HG03095 (cell line): ENCODE results near the gene ARL9.
"Not testable (repeated sequence)": the region's sequence is repeated elsewhere in the genome, so short reads cannot be mapped to it uniquely, and the experiment has no call there.

Experiments
- ATAC-seq: cut with Tn5 transposase; IDR thresholded peaks from one replicate; pipeline ENCODE4 v1.9.1; 2021; ENCODE audit warnings: moderate library complexity; ENCODE audit not compliant: unreplicated experiment

The ARL9 gene, protein sequence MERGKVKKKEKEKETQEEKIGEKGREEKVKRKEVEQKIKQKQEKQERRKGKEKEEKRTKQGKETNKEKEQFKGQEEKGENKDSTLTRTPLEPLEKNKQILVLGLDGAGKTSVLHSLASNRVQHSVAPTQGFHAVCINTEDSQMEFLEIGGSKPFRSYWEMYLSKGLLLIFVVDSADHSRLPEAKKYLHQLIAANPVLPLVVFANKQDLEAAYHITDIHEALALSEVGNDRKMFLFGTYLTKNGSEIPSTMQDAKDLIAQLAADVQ

DNA sequence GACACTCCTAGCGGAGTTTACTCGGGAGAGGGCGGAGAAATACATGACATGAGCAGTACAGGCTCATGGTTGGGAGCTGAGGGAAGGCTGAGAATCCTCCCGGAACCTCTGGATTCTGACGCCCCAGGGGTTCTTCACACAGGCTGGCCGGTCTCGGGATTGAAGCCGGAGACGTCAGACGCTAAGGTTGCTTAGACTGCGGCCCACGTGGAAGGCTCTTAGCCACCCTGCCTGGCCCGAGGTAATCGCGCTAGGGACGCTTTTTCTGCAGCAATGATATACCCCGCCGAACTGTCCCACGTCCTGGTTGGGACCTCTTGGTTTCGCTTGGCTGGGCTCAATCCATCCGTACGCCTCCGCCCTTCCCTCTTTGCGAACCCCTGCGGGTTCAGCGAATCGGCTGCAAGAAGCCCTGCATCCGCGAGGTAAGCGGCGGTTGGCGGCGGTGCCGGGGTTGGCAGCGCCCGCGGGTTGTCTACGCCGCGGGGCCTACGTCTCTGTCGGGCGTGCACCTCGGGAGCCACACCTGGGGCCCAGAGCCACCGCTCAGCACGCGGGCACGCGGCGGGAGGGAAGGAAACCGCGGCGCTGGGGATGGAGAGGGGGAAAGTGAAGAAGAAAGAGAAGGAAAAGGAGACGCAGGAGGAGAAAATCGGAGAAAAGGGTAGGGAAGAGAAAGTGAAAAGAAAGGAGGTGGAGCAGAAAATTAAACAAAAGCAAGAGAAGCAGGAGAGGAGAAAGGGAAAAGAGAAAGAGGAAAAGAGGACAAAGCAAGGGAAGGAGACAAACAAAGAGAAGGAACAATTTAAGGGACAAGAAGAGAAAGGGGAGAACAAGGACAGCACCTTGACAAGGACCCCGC lies at the start of gene ARL9:
ARL9 (plus strand) TSS at position 523 of the 862 bp plus-strand sequence; CDS start at position 595, 72 bp downstream.
- peak; percentile 61 for ATAC-seq

DNA sequence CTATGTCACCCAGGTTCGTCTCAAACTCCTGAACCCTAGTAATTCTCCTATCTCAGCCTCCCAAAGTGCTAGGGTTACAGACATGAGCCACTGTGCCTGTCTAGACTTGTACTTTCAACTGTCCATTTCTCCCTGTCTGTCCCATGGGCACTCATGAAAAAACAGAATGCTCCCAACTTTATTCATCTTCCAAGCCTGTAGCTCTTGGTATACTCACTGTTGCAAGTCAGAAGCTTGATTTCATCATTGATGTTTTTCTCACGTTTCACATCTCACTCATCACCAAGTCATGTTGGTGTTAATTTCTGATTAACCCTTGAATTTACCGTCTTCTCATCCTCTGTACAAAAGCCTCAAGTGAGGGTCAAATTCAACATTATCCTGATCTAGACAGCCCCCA lies 45.5 kb upstream of the ARL9 start:
- no peak for ATAC-seq

DNA sequence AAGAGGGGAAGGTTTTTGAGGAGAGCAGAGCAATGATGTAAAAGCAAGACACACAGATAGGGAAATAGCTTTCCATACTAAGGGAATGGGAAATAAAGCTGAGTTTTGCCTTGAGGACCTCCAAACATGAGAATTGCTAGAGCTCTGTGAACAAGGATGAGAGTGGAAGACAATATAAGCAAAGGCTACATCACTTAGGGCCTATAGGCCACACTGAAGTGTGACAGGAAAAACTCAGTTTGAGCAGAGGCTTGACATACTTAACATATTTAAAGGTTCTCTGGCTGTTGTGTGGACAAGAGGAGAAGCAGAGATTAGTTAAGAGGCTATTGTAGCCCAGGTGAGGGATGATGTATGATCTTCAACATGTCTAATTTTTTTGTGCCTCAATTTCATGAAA lies 43.4 kb upstream of the ARL9 start:
- ATAC-seq, result no peak

DNA sequence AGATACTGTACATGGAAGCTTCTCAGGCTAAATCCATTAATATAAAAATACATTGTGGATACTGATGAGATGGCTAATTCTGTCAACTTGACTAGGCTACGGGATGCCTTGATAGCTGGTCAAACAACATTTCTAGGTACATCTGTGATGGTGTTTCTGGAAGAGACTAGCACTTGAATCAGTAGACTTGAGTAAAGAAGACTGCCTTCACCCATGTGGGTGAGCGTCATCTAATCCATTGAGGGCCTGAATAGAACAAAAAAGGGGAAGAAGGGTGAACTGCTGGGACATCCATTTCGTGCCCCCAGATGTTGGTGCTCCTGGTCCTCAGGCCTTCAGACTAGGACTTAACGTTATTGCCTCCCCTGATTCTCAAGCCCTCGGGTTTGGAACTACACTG lies 41.9 kb upstream of the ARL9 start:
- ATAC-seq, result no peak

DNA sequence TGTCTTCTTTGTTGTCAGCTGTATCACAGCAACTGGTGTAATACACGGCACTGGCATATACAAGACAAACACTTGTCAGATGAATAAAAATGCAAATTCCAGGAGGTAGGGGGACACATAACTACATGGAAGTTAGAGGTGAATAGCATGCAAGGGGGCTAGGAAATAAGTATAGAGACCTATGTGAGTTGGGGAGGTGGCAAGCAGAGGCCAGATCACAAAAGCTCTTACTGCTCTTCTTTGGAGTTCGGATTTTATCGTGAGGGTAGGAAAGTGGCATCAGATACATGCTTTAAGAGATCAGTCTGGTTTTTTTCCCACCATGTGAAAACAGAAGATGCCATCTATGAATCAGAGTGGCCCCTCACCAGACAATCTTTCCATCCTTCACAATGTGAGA lies 41.0 kb upstream of the ARL9 start:
- no peak for ATAC-seq

DNA sequence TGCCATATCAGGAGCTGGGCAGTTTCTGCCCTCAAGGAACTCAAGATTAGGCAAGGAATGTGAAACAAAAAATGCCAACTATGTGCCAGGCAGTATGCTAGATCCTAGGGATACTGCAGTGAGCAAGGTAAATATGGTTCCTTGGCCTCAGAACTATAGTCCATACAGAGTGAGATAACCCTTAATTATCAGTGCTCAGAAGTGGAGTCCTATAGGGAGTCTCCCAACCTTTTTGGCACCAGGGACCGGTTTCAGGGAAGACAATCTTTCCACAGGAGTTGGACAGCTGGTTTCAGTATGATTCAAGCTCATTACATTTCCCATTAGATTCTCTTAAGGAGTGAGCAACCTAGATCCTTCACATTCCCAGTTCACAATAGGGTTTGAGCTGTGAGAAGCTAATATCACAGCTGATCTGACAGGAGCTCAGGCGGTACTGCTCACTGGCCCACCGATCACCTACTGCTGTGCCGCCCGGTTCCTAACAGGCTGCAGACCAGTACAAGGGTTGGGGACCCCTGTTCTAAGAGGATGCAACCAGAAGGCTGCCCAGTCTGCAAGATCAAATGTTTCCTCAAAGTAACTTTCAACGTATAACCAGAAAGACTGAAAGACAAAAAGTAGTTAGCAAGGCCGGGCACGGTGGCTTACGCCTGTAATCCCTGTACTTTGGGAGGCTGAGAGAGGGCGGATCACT lies 39.8 kb upstream of the ARL9 start:
- no peak for ATAC-seq

DNA sequence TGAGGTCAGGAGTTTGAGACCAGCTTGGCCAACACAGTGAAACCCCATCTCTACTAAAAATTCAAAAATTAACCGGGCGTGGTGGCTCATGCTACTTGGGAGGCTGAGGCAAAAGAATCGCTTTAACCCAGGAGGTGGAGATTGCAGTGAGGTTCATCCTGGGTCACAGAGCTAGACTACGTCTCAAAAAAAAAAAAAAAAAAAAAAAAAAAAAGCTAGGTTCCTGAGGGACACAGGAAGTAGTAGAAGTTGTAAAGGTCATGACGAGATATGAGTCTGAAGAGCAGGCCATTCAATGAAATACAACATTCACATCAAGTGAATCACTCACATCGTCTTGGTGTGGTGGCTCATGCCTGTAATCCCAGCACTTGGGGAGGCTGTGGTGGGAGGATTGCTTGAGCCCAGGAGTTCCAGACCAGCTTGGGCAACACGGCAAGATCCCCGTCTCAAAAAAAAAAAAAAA lies 39.3 kb upstream of the ARL9 start:
- ATAC-seq, result not testable (repeated sequence)

DNA sequence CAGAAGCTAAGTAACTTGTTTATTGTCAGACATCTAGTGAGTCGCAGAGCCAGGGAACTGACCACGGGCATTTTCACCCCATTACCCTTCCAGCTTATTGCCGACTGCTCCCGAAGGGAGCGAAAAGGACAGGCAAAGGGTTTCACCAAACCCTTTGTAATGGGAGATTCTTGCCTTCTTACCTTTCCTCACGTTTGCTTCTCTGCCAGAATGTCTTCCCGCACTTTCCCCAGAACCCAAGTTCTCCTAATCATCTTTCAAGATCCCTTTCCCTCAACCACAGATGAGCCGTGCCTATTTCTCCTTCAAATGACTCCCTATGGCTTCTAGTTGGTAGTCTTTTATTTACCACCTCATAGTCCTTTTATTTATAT lies 38.7 kb upstream of the ARL9 start:
- no peak for ATAC-seq

DNA sequence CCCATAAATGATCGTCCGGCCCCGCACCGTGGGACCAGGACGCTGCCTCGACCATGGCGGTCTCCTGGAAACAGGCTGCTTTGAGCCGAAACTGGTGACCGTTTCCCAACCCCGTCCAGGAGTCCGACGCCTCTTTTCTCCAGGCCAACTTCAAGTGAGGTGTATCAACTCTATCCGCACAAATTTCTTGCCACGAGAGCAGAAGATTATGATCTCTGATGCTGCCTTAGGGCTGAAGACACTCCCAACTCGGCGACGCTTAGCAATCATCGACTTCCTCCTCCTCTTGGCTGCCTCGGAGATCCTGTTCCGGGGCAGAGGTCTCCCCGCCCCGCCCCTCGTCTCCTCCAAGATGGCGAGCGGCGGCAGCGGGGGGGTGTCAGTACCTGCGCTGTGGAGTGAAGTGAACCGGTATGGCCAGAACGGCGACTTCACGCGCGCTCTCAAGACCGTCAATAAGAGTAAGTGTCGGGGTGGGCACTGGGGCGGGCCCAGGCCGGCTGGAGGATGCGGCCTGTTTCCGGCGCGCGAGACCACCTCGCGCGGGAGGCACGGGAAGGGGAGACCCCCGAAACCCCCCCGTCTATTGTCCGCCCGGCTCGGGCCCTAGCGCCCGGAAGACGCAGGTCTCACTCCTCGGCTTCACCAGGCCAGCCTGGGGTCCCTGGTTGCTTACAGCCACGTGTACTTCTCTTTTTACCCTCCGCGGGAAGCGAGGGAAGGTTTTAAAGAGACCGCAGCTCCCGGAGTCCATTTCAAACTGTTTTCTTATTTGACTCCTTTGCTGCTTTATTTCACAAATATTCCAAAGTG lies 38.1 kb upstream of the ARL9 start, which contains the start of gene SRP72:
SRP72 (plus strand) TSS at position 334 of the 813 bp plus-strand sequence; CDS start at position 353, 19 bp downstream.
- ATAC-seq, result peak; percentile 92

DNA sequence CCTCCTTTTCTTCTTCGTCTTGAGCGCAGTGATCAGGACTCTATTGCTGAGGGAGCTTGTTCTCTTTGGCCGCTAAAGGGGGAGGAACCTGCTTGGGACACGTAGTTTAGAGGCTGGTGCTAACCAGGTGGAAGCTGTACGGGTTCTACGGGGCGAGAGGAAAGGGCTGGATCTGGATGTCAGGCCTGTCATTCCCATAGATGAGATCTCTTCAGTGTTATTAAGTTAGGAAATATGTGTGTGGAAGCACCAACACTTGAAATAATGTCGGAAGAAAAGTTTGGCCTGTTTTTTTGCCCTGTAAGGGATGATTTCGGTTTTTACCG lies 37.5 kb upstream of the ARL9 start:
- peak; percentile 46 for ATAC-seq

DNA sequence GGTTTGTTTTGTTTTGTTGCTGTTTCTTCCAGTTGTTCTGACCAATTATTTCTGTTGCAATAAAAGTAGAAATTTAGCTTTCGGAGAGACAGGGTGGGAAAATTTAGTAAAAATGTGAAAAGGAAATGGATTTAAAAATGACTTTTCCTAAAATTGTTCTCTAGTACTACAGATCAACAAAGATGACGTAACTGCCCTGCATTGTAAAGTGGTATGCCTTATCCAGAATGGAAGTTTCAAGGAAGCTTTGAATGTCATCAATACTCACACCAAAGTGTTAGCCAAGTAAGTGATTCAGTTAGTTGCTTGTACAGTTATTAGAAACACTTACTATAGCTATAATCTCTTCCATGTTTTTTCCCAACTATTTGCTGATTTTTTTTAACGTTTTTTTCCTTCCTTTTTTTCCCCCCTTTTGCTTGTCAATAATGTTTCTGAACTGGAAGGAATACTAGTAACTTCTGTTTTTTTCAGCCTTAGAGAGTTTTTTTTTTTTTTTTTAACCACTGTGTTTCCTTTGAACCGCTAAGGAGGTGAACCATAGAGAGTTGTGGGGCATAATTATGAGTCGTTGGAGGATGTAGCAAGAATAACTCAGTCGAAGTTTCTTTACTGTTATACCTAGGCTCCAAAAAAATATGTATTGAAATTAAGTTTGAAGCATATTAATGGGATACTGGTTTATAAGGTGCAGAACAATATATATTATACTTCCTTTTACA lies 35.9 kb upstream of the ARL9 start:
- no peak for ATAC-seq

DNA sequence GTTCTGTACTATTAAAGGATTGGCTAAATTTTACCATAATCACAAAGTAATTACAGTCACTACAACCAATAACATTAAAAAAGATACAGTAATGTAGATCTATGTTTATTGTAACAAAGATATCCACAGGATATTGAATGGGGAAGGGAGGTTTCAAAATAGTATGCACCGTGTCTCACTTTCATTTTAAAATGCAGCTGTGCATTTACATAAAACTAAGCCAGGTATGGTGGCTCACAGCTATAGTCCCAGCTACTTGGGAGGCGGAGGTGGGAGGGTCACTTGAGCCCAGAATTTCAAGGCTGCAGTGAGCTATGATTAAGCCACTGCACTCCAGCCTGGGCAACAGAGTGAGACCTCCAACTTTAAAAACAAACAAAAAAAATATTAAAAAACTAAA lies 29.7 kb upstream of the ARL9 start:
- ATAC-seq, result peak; percentile 96

DNA sequence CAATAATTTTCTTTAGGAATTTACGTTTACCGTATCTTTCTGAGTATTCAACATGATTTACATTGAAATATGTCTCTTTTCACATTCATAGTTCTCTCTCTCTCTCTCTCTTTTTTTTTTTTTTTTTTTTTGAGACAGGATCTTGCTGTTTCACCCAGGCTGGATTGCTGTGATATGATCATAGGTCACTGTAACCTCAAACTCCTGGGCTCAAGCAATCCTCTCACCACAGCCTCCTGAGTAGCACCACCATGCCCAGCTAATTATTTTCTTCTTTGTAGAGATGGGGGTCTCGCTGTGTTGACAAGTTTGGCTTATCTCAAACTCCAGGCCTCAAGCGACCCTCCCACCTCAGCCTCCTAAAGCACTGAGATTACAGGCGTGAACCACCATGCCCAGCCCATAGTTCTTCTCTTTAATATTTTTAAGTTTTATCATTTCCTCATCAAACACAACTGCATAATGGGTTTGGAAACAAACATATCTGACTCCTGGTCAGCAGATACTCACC lies 28.3 kb upstream of the ARL9 start:
- no peak for ATAC-seq

DNA sequence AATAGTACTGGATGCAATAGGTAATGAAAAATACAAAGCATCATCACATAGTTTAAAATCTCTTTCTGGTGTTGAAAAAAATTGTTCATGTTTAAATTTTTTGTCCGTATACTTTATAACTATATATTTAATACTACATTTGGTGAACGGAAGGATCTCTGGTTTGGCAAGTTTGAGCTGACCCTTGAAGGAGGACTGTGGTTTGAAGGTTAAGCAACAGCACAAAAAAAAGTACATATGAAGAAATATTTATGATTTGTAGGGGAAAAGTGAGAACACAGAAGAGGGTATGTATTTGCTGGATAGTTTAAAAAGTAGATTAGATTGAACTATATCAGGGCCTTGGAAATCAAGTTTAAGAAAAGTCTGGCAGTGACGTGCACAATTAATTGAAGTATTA lies 24.9 kb upstream of the ARL9 start:
- no peak for ATAC-seq

DNA sequence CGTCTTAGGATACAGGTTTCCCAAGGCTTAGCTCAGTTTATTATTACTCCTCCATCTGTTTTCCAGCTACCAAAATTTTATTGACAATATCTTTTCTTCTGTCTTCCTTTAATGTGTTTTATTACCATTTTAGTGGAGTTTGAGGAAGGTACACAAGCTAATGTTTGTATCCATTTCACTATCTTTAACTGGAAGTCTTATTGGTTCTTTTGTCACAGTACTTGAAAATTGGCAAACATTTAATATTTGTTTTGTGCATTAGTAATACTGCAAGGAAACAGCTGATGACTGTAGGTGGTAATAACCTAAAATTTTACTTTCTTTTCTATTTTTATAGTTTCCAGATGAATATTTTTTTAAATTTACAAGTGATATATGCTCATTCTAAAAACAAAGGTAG lies 9.3 kb upstream of the ARL9 start:
- no peak for ATAC-seq

DNA sequence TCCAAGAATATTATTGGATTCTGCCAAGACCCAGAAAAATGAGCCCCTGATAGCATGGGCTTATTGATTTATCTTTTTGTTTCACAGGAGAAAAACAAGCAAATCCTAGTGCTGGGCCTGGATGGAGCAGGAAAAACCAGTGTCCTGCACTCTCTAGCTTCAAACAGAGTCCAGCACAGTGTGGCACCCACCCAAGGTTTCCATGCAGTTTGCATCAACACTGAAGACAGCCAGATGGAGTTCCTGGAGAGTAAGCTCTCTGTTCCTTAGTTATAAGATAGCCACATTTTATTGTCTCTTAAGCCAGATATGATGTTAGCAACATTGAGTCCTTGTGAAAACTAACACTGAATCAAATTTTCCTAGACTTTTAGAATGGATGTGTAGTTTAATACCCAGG lies 5.5 kb downstream of the ARL9 start:
- ATAC-seq, result no peak

DNA sequence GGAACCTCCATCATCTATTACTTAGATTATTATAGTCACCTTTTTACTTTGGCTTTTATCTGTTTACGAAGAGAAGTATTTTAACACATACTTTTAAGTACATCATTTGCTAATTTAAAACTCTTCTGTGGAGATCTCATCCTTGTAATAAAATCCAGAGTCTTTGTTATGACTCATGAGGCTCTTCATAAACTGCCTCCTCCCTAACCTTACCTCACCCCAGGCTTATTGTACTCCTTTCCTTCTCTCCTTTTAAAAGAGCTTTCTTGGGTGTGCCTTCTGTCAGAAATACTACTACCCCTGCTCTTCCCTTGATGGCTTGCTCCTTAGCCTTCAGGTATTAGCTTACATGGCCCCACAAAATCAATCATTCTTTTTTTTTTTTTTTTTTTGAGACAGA lies 6.6 kb downstream of the ARL9 start:
- ATAC-seq, result no peak

DNA sequence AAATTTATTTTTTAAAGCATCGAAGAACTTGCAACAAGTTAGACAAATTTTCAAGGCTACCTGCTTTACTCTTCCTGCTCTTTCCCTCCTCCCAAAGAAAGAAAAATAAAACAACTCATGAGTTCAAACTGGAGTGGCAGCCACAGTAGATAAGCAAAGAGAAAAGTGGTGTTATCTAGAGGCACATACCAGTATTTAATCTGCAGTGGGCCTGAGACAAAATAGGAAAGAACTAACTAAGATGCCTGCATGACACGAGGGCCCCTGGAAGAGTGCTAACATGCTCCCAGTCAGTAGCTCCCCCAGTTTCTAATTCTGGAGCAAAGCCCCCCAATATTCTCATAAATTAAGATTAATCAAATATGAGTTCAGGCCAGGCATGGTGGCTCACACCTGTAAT lies 7.9 kb downstream of the ARL9 start:
- no peak for ATAC-seq

DNA sequence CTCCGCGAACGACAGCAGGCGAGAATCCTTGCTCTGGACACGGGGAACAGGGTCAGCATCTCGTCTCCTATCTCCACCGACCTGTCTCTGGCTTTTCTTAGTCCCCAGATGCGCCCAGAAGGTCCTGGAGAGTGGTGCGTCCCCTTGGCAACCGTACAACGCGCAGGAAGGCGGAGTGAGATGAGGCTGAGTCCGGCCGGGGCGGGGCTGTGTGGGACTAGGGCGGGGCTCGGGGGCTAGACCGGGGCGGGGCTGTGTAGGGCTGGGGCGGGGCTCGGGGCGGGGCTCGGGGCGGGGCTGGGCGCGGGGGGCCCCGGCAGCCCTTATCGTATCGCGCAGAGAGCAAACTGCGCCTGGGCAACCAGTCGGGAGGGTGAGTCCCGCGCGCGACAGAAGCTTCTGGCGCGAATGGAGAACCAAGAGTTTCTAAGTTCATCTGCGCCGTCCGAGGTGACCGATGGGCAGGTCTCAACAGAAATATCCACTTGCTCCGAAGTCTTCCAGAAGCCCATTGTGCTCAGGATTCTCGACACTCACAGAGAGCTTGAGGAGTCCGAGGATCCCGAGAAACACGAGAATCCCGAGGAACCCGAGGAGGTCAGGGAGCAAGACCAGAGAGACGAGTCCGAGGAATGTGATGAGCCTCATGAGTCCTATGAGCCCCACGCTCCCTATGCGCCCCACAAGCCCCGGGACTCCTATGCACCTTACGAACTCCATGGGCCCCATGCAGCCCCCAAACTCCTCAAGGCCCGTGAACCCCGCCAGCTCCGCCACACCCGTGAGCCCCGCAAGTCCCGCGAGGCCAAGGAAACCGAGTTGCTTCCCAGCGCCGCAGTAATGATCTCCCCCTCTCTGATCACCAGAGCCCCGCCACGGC lies 24.9 kb downstream of the ARL9 start:
- ATAC-seq, result peak; percentile 93
